Thoracic aorta (tissue), 2 donors: ENCODE measurements around the gene DOCK10. TPM values are rescaled to one million over a fixed set of nuclear protein-coding genes. Genes with fewer than 3 reads are reported as not detected.
A peak's percentile ranks its signal among the peaks of the same experiment; 100 is the strongest.

Source experiments
- ATAC-seq: fragments of 150-250 bp; one replicate; pipeline ENCODE4 v1.8.0; 2017; ENCODE audit warnings: low read depth; ENCODE audit not compliant: insufficient number of reproducible peaks, low FRiP score
- DNase-seq: peaks from one replicate; pipeline ENCODE4 v3.0.0-alpha.2; 2020; ENCODE audit warnings: low spot score
- H3K27ac ChIP-seq, 2 donors: fragments of 200-600 bp; sonication (generic); 1 replicate in 1 of 2; 2 replicates in 1 of 2; pipeline ENCODE4 v1.5.1; 2016; ENCODE audit warnings: mild to moderate bottlenecking in 2 of 2, moderate library complexity in 2 of 2
- H3K27me3 ChIP-seq: fragments of 200-600 bp; sonication (generic); replicated peaks from 2 replicates; pipeline ENCODE4 v1.6.0; 2016; ENCODE audit warnings: mild to moderate bottlenecking; ENCODE audit not compliant: insufficient read depth
- H3K36me3 ChIP-seq: fragments of 200-600 bp; sonication (generic); one replicate; pipeline ENCODE4 v1.5.1; 2016
- H3K4me1 ChIP-seq, 2 donors: fragments of 200-600 bp; sonication (generic); 1 replicate in 1 of 2; 2 replicates in 1 of 2; pipeline versions ENCODE4 v1.5.1 to v1.6.0; 2016; ENCODE audit warnings: low read depth in 2 of 2, mild to moderate bottlenecking in 1 of 2; ENCODE audit not compliant: control insufficient read depth in 1 of 2
- H3K4me3 ChIP-seq: fragments of 200-600 bp; sonication (generic); 2 replicates; pipeline ENCODE4 v1.5.1; 2016; ENCODE audit warnings: mild to moderate bottlenecking
- H3K9me3 ChIP-seq: fragments of 200-600 bp; sonication (generic); 2 replicates; pipeline ENCODE4 v1.5.1; 2016
- CTCF ChIP-seq: fragments of 200-600 bp; sonication (generic); IDR thresholded peaks from one replicate; pipeline ENCODE4 v1.5.1; 2019; ENCODE audit warnings: antibody characterized with exemption
- total RNA-seq, 2 donors: library from RNA; depleted of rRNA; stranded (reverse); fragments of >200 nt; gene quantifications; one replicate each; pipeline versions ENCODE4 v1.1.0 to v1.2.3, GENCODE V29; 2016

Gene DOCK10
- total RNA-seq, 2 donors from 2014 or later: 44.9 to 53.0 TPM

- Histone ChIP-seq H3K27me3 (no peaks in the 10 kb centered on the region), H3K4me1 (no peaks in the 10 kb centered on the region), H3K9me3 (no peaks in the 10 kb centered on the region), H3K27ac (no peak overlapping the region), H3K36me3 (no peaks in the 10 kb centered on the region), H3K4me3 (no peak overlapping the region)
- no peak for ATAC-seq
- no peak for DNase-seq
- no peak for TF ChIP-seq CTCF
Measured at GRCh38 chr2:225008179-225008856, 34.0 kb downstream of the DOCK10 start.

DNA sequence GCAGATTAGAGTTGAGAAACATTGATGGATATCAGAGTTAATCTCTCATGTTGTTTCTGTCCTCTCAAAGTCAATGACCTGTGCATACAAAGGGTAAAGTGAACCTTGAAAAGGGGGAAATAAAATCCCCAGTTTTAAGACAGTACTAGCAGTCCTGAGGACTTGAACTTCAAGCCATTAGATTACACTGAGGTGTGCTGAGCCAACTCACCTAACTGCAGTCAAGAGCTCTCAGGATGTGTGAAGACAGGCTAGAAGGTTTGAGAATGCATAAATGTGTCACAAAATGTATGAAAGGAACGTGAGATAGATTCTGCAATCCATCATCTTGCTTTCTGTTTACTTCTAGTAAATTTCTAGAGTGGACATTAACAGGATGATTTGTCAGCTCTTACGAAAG lies 35.5 kb downstream of the DOCK10 start:
- no peaks in the 10 kb centered on the region for H3K9me3 ChIP-seq
- no peaks in the 10 kb centered on the region for H3K4me1 ChIP-seq
- H3K36me3 ChIP-seq: no peaks in the 10 kb centered on the region
- H3K4me3 ChIP-seq: no peak overlapping the region
- TF ChIP-seq CTCF: no peak
- no peaks in the 10 kb centered on the region for H3K27me3 ChIP-seq
- ATAC-seq (no peak), DNase-seq (no peak)
- no peak overlapping the region for H3K27ac ChIP-seq

- no peak for TF ChIP-seq CTCF
- H3K4me1 ChIP-seq: no peaks in the 10 kb centered on the region
- no peaks in the 10 kb centered on the region for H3K36me3 ChIP-seq
- no peak overlapping the region for H3K4me3 ChIP-seq
- H3K27me3 ChIP-seq: no peaks in the 10 kb centered on the region
- no peak for DNase-seq
- H3K27ac ChIP-seq: no peak overlapping the region
- H3K9me3 ChIP-seq: no peaks in the 10 kb centered on the region
- ATAC-seq: no peak
Measured at GRCh38 chr2:225004597-225004996, 37.7 kb downstream of the DOCK10 start.

DNA sequence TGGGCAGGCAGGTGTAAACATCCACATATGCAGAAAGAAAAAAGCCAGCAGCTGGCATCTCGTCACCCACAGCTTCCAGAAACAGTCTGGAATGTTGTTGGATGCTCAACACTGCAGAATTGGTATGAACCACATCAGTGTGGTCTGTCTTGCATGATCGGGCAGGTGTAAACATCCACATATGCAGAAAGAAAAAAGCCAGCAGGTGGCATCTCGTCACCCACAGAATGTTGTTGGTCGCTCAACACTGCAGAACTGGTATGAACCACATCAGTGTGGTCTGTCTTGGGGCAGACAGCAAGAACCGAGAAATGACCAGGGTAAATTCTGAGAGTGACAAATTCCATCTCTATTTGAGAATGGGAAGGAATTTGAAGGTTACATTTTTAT lies 39.6 kb downstream of the DOCK10 start:
- Histone ChIP-seq H3K27me3 (no peaks in the 10 kb centered on the region), H3K27ac (no peak overlapping the region), H3K4me3 (no peak overlapping the region), H3K4me1 (peaks cover 0 to 14% of the 10 kb centered on the region in 2 donors), H3K36me3 (no peaks in the 10 kb centered on the region), H3K9me3 (no peaks in the 10 kb centered on the region)
- no peak for ATAC-seq
- no peak for TF ChIP-seq CTCF
- DNase-seq: no peak

DNA sequence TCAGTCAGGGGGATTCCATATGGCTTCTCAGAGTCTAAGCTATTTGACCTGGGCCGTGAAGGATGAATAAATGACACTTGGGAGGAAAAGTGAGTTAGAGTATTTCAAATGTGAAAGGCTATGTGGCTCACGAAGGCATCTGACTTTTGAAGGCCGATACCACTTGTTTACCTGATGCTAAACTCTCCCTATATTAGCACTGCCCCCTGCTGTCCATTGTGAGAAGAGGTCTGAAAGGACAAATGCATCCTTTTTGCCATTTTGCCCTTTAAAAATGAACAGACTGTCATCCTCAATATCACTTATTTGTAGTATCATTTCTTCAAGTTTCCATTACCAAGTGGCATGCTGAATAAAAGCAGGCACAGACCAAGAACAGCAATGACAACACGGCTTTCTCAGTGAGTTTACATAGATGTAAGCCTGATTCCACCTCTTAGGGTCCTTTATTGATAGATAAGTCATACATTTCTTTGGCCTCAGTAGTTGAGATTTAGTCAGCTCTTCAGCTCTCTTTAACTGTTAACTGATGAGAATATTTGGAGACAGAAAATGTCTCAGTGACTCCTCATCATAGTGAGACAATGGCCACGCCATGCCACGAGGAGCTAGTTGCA lies 40.1 kb downstream of the DOCK10 start:
- Histone ChIP-seq H3K27ac (no peak overlapping the region), H3K4me1 (peaks cover 0 to 18% of the 10 kb centered on the region in 2 donors), H3K9me3 (no peaks in the 10 kb centered on the region), H3K4me3 (no peak overlapping the region), H3K36me3 (no peaks in the 10 kb centered on the region), H3K27me3 (no peaks in the 10 kb centered on the region)
- peak; percentile 49 for DNase-seq
- ATAC-seq: no peak
- peak; percentile 80 for TF ChIP-seq CTCF
